Measurements from ENCODE around the gene EBF3.

Gene EBF3

GRCh38 chr10:129786216-129786615 is 177.9 kb downstream of the EBF3 start:
- H3K27ac ChIP-seq: no peak overlapping the region
- no peak for TF ChIP-seq CTCF (conservative IDR thresholded peaks at IDR 0.05; ENCODE audit: low read depth)
- CTCF ChIA-PET: interaction anchor here (0.6 kb wide), 1 partner anchor 762 kb away, joined by 6 read pairs; no protein-coding TSS in a partner anchor
- POLR2A ChIA-PET (ENCODE audit: low non-redundant PET): no interaction called here
- DNase-seq (ENCODE audit: low spot score): no peak

DNA sequence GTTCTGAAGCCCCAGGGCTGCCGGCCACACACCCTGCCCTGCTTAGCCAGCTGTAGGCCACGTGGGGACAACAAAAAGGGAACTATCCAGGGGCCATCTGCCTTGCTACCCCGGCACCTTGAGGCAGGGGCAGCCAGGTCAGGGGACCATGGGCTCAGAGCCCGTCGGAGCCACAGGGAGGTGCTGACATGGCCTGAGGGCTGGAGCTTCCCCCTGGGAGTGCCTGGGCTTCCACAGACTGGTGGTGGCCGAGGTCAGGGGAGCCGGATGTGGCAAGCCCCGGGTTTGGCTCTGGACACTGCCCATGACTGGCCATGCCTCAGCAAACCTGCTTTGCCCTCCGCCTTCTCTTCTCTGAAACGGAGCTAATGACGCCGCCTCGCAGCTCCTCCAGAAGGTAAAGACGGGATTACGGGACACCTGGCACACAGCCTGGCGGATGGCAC is 178.5 kb downstream of the EBF3 start:
- POLR2A ChIA-PET (ENCODE audit: low non-redundant PET): no interaction called here
- CTCF ChIA-PET: interaction anchor here (0.5 kb wide), 1 partner anchor 453 kb away, joined by 3 read pairs; no protein-coding TSS in a partner anchor
- H3K27ac ChIP-seq: no peak overlapping the region
- no peak for DNase-seq (ENCODE audit: low spot score)
- TF ChIP-seq CTCF (conservative IDR thresholded peaks at IDR 0.05; ENCODE audit: low read depth): no peak
